Endothelial cell of umbilical vein (primary cell): ENCODE data around the gene GLP2R. TPM values are rescaled to one million over a fixed set of nuclear protein-coding genes. Genes with fewer than 3 reads are reported as not detected.

Source experiments
- BruUV-seq: library from RNA; stranded (reverse); fragments of 400-500 nt; replicated peaks from 2 replicates; lab custom pipeline; 2021; lab: Mats Ljungman, UMichigan
- CTCF ChIA-PET: fragments of 300-600, 350-600 bp; sonication (Branson Sonifier 250); formaldehyde crosslinking; loops from one replicate; lab custom pipeline; 2021; ENCODE audit warnings: antibody characterized with exemption, inconsistent platforms; lab: Charles Lee
- POLR2A ChIA-PET: fragments of 300-600, 350-600 bp; sonication (Branson Sonifier 250); formaldehyde crosslinking; loops from one replicate; lab custom pipeline; 2021; ENCODE audit warnings: antibody characterized with exemption, inconsistent platforms; lab: Charles Lee
- DNase-seq: peaks from one replicate; pipeline ENCODE4 v3.0.0-alpha.2; 2011; ENCODE audit warnings: low read depth, low spot score
- FAIRE-seq: peaks from 2 replicates; lab custom pipeline; 2011; peaks lifted over from hg19 to GRCh38; lab: Jason Lieb, UNC
- H2AFZ ChIP-seq: 2 replicates; pipeline ENCODE4 v1.6.0; 2012; ENCODE audit warnings: low read depth, low read length, control low read depth, inconsistent platforms
- H3K27ac ChIP-seq: 2 replicates; pipeline ENCODE4 v1.5.1; 2011; ENCODE audit warnings: low read depth, mild to moderate bottlenecking, control low read depth, low read length, moderate library complexity; ENCODE audit not compliant: insufficient read depth
- H3K27me3 ChIP-seq, 2 experiments: 2 replicates each; pipeline versions ENCODE4 v1.6.0 to v1.6.1; 2011; ENCODE audit warnings: low read length in 2 of 2, mixed read lengths in 1 of 2; ENCODE audit not compliant: control insufficient read depth in 2 of 2, insufficient read depth in 2 of 2
- H3K36me3 ChIP-seq, 2 experiments: 2 replicates in 1 of 2; 3 replicates in 1 of 2; pipeline ENCODE4 v1.5.1; 2011; ENCODE audit warnings: low read length in 2 of 2, mild to moderate bottlenecking in 1 of 2, moderate library complexity in 1 of 2; ENCODE audit not compliant: control insufficient read depth in 2 of 2, insufficient read depth in 2 of 2; ENCODE audit errors: extremely low read depth in 1 of 2
- H3K4me1 ChIP-seq: 3 replicates; pipeline ENCODE4 v1.5.1; 2011; ENCODE audit warnings: mild to moderate bottlenecking, low read length; ENCODE audit not compliant: control insufficient read depth, insufficient read depth; ENCODE audit errors: extremely low read depth
- H3K4me2 ChIP-seq: 2 replicates; pipeline ENCODE4 v1.6.1; 2011; ENCODE audit warnings: low read length, control low read depth, mixed read lengths; ENCODE audit not compliant: insufficient read depth
- H3K4me3 ChIP-seq, 3 experiments: fragments of 200-600 bp in 1 of 3; sonication (generic), shearing (Covaris generic) in 1 of 3; replicated peaks in 1 of 3; 2 replicates each; pipeline ENCODE4 v1.5.1; 2011 to 2016; ENCODE audit warnings: control low read depth in 3 of 3, low read length in 3 of 3, mild to moderate bottlenecking in 2 of 3, inconsistent platforms in 1 of 3, low read depth in 1 of 3, moderate library complexity in 1 of 3; ENCODE audit not compliant: insufficient read depth in 1 of 3
- H3K79me2 ChIP-seq: 2 replicates; pipeline ENCODE4 v1.6.0; 2012; ENCODE audit warnings: low read length, inconsistent platforms; ENCODE audit not compliant: control insufficient read depth, insufficient read depth
- H3K9ac ChIP-seq: replicated peaks from 2 replicates; pipeline ENCODE3; 2011; ENCODE audit warnings: low read length, control low read depth; ENCODE audit not compliant: insufficient read depth; ENCODE audit errors: extremely low read depth
- H3K9me1 ChIP-seq: replicated peaks from 3 replicates; pipeline ENCODE4 v1.6.0; 2011; ENCODE audit warnings: mild to moderate bottlenecking, low read length; ENCODE audit not compliant: control insufficient read depth, insufficient read depth; ENCODE audit errors: extremely low read depth
- H3K9me3 ChIP-seq: replicated peaks from 2 replicates; pipeline ENCODE4 v1.5.1; 2012; ENCODE audit warnings: low read length, inconsistent platforms; ENCODE audit not compliant: control insufficient read depth, insufficient read depth
- H4K20me1 ChIP-seq: replicated peaks from 2 replicates; pipeline ENCODE3; 2011; ENCODE audit warnings: mild to moderate bottlenecking, low read length; ENCODE audit not compliant: control insufficient read depth, insufficient read depth; ENCODE audit errors: extremely low read depth
- EZH2 ChIP-seq: IDR thresholded peaks from 2 replicates; pipeline ENCODE4 v1.6.1; 2012; ENCODE audit warnings: borderline replicate concordance, low read depth, mild to moderate bottlenecking, moderate library complexity, low read length, inconsistent platforms; ENCODE audit not compliant: severe bottlenecking
- FOS ChIP-seq: IDR thresholded peaks from 2 replicates; pipeline ENCODE4 v1.6.1; 2011; ENCODE audit warnings: mild to moderate bottlenecking, low read length, moderate library complexity, borderline replicate concordance; ENCODE audit not compliant: insufficient read depth
- GATA2 ChIP-seq: IDR thresholded peaks from 2 replicates; pipeline ENCODE4 v1.7.0; 2011; ENCODE audit warnings: low read depth, mild to moderate bottlenecking, moderate library complexity, mixed read lengths, low read length; ENCODE audit not compliant: insufficient read length, insufficient read depth
- JUN ChIP-seq: IDR thresholded peaks from 2 replicates; pipeline ENCODE4 v1.6.1; 2011; ENCODE audit warnings: borderline replicate concordance, low read depth; ENCODE audit not compliant: insufficient read length, insufficient read depth
- MYC ChIP-seq: IDR thresholded peaks from one replicate; pipeline ENCODE4 v1.6.1; 2011; ENCODE audit warnings: mild to moderate bottlenecking, low read depth, low read length
- POLR2A ChIP-seq: IDR thresholded peaks from 2 replicates; pipeline ENCODE4 v1.6.1; 2012; ENCODE audit warnings: low read depth, mild to moderate bottlenecking, control low read depth, low read length
- POLR2AphosphoS5 ChIP-seq: IDR thresholded peaks from 2 replicates; pipeline ENCODE4 v1.6.1; 2012; ENCODE audit warnings: low read depth, mild to moderate bottlenecking, control low read depth, low read length, moderate library complexity; ENCODE audit not compliant: insufficient read depth
- dilution Hi-C: fragments of 300-500 bp; cut with MboI; formaldehyde crosslinking; loops from one replicate; pipeline ENCODE4 v1.15.0; 2019; ENCODE audit warnings: low sequenced_read_pairs; ENCODE audit not compliant: extremely low pct_ligation_motif_present
- intact Hi-C: fragments of 100-400 bp; cut with micrococcal nuclease; formaldehyde crosslinking; loops from one replicate; pipeline ENCODE4 v1.10.0; 2022
- polyA plus RNA-seq, 4 experiments: library from polyadenylated mRNA; depleted of rRNA in 3 of 4; stranded (reverse) in 3 of 4; unstranded in 1 of 4; fragments of >200 nt; gene quantifications; 2 replicates each; pipeline versions ENCODE4 v1.2.1 to v1.2.3, GENCODE V29; 2011 to 2012; ENCODE audit warnings: missing spikeins in 1 of 4
- total RNA-seq: library from RNA; stranded (reverse); gene quantifications from 2 replicates; pipeline ENCODE4 v1.2.3, GENCODE V29; 2021
- TF ChIP-seq, protein P1 (sequence below), 2 donors: IDR thresholded peaks; 1 replicate in 1 of 2; 2 replicates in 1 of 2; pipeline ENCODE4 v1.5.1; 2011; ENCODE audit warnings: low read length in 2 of 2, mild to moderate bottlenecking in 2 of 2, moderate library complexity in 2 of 2, control low read depth in 1 of 2, inconsistent platforms in 1 of 2, low read depth in 1 of 2; ENCODE audit not compliant: insufficient read depth in 1 of 2; ENCODE audit errors: extremely low read depth in 1 of 2
- TF ChIP-seq, protein P2 (sequence below): IDR thresholded peaks from 2 replicates; pipeline ENCODE4 v1.6.1; 2011; ENCODE audit not compliant: insufficient read depth, insufficient read length

GLP2R gene
- total and polyA plus RNA-seq, 2 donors (not counting 3 experiments of a cell fraction or from before 2014, with no cell fraction given), result not detected

DNA sequence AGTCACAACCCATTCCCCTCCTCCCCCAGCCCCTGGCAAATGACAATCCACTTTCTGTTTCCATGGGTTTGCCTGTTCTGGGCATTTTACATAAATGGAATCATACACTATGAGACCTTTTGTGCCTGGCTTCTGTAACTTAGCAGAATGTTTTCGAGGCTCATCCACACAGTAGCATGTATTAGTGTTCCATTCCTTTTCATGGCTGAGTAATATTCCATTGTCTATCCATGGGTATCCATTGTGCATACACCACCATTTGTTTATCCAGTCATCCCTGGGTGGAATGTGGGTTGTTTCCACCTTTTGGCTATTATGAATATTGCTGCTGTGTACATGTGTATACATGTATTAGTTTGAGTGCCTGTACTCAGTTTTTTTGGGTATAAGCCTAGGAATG lies 113.0 kb downstream of the GLP2R start:
- no peak overlapping the region for H3K4me3 ChIP-seq
- no peaks in the 10 kb centered on the region for H3K27me3 ChIP-seq
- dilution Hi-C loops, result no loop called here
- peaks cover 4% of the 10 kb centered on the region for H3K9me3 ChIP-seq
- no peaks in the 10 kb centered on the region for H3K9me1 ChIP-seq
- FAIRE-seq (no peak), DNase-seq (no peak)
- H2AFZ ChIP-seq, result no peak overlapping the region
- ChIA-PET POLR2A (no interaction called here), CTCF (interaction anchor here (1.2 to 1.7 kb wide), 2 partner anchors 14 to 30 kb away, joined by 3 to 5 read pairs; no protein-coding TSS in a partner anchor)
- H3K9ac ChIP-seq, result no peak overlapping the region
- H3K4me1 ChIP-seq, result no peaks in the 10 kb centered on the region
- H4K20me1 ChIP-seq, result no peaks in the 10 kb centered on the region
- BruUV-seq, result no TSS peak
- H3K36me3 ChIP-seq, result no peaks in the 10 kb centered on the region
- H3K27ac ChIP-seq, result no peak overlapping the region
- no peak overlapping the region for H3K4me2 ChIP-seq
- TF ChIP-seq MYC, result no peak
- TF ChIP-seq POLR2A, result no peak
- TF ChIP-seq, protein P1, sequence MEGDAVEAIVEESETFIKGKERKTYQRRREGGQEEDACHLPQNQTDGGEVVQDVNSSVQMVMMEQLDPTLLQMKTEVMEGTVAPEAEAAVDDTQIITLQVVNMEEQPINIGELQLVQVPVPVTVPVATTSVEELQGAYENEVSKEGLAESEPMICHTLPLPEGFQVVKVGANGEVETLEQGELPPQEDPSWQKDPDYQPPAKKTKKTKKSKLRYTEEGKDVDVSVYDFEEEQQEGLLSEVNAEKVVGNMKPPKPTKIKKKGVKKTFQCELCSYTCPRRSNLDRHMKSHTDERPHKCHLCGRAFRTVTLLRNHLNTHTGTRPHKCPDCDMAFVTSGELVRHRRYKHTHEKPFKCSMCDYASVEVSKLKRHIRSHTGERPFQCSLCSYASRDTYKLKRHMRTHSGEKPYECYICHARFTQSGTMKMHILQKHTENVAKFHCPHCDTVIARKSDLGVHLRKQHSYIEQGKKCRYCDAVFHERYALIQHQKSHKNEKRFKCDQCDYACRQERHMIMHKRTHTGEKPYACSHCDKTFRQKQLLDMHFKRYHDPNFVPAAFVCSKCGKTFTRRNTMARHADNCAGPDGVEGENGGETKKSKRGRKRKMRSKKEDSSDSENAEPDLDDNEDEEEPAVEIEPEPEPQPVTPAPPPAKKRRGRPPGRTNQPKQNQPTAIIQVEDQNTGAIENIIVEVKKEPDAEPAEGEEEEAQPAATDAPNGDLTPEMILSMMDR (IDR thresholded peaks at IDR 0.05; ENCODE audit: extremely low read depth in 1 of 2, insufficient read depth in 1 of 2, low read depth in 1 of 2, low read length in 2 of 2), result no peak
- TF ChIP-seq POLR2AphosphoS5, result no peak
- no peak for TF ChIP-seq FOS
- TF ChIP-seq GATA2, result no peak
- TF ChIP-seq JUN, result no peak
- TF ChIP-seq, protein P2, sequence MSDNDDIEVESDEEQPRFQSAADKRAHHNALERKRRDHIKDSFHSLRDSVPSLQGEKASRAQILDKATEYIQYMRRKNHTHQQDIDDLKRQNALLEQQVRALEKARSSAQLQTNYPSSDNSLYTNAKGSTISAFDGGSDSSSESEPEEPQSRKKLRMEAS, result no peak
- no peak for TF ChIP-seq EZH2
- no peaks in the 10 kb centered on the region for H3K79me2 ChIP-seq
- intact Hi-C loops, result no loop called here
